Endothelial cell of umbilical vein (primary cell): ENCODE data around the gene SMC4. TPM values are rescaled to one million over a fixed set of nuclear protein-coding genes. Genes with fewer than 3 reads are reported as not detected.

Experiments used
- Bru-seq: library from RNA; stranded (reverse); fragments of 400-500 nt; gene quantifications from one replicate; lab custom pipeline; 2021; lab: Mats Ljungman, UMichigan
- BruChase-seq, 2 experiments: library from RNA; stranded (reverse); fragments of 400-500 nt; gene quantifications; one replicate each; lab custom pipeline; 2021; lab: Mats Ljungman, UMichigan
- BruUV-seq: library from RNA; stranded (reverse); fragments of 400-500 nt; replicated peaks from 2 replicates; lab custom pipeline; 2021; lab: Mats Ljungman, UMichigan
- CTCF ChIA-PET: fragments of 300-600, 350-600 bp; sonication (Branson Sonifier 250); formaldehyde crosslinking; loops from one replicate; lab custom pipeline; 2021; ENCODE audit warnings: antibody characterized with exemption, inconsistent platforms; lab: Charles Lee
- POLR2A ChIA-PET: fragments of 300-600, 350-600 bp; sonication (Branson Sonifier 250); formaldehyde crosslinking; loops from one replicate; lab custom pipeline; 2021; ENCODE audit warnings: antibody characterized with exemption, inconsistent platforms; lab: Charles Lee
- DNase-seq: peaks from one replicate; pipeline ENCODE4 v3.0.0-alpha.2; 2011; ENCODE audit warnings: low read depth, low spot score
- FAIRE-seq: peaks from 2 replicates; lab custom pipeline; 2011; peaks lifted over from hg19 to GRCh38; lab: Jason Lieb, UNC
- H2AFZ ChIP-seq: 2 replicates; pipeline ENCODE4 v1.6.0; 2012; ENCODE audit warnings: low read depth, low read length, control low read depth, inconsistent platforms
- H3K27ac ChIP-seq: 2 replicates; pipeline ENCODE4 v1.5.1; 2011; ENCODE audit warnings: low read depth, mild to moderate bottlenecking, control low read depth, low read length, moderate library complexity; ENCODE audit not compliant: insufficient read depth
- H3K27me3 ChIP-seq, 2 experiments: 2 replicates each; pipeline versions ENCODE4 v1.6.0 to v1.6.1; 2011; ENCODE audit warnings: low read length in 2 of 2, mixed read lengths in 1 of 2; ENCODE audit not compliant: control insufficient read depth in 2 of 2, insufficient read depth in 2 of 2
- H3K36me3 ChIP-seq, 2 experiments: 2 replicates in 1 of 2; 3 replicates in 1 of 2; pipeline ENCODE4 v1.5.1; 2011; ENCODE audit warnings: low read length in 2 of 2, mild to moderate bottlenecking in 1 of 2, moderate library complexity in 1 of 2; ENCODE audit not compliant: control insufficient read depth in 2 of 2, insufficient read depth in 2 of 2; ENCODE audit errors: extremely low read depth in 1 of 2
- H3K4me1 ChIP-seq: 3 replicates; pipeline ENCODE4 v1.5.1; 2011; ENCODE audit warnings: mild to moderate bottlenecking, low read length; ENCODE audit not compliant: control insufficient read depth, insufficient read depth; ENCODE audit errors: extremely low read depth
- H3K4me2 ChIP-seq: 2 replicates; pipeline ENCODE4 v1.6.1; 2011; ENCODE audit warnings: low read length, control low read depth, mixed read lengths; ENCODE audit not compliant: insufficient read depth
- H3K4me3 ChIP-seq, 3 experiments: fragments of 200-600 bp in 1 of 3; sonication (generic), shearing (Covaris generic) in 1 of 3; replicated peaks in 1 of 3; 2 replicates each; pipeline ENCODE4 v1.5.1; 2011 to 2016; ENCODE audit warnings: control low read depth in 3 of 3, low read length in 3 of 3, mild to moderate bottlenecking in 2 of 3, inconsistent platforms in 1 of 3, low read depth in 1 of 3, moderate library complexity in 1 of 3; ENCODE audit not compliant: insufficient read depth in 1 of 3
- H3K79me2 ChIP-seq: 2 replicates; pipeline ENCODE4 v1.6.0; 2012; ENCODE audit warnings: low read length, inconsistent platforms; ENCODE audit not compliant: control insufficient read depth, insufficient read depth
- H3K9ac ChIP-seq: replicated peaks from 2 replicates; pipeline ENCODE3; 2011; ENCODE audit warnings: low read length, control low read depth; ENCODE audit not compliant: insufficient read depth; ENCODE audit errors: extremely low read depth
- H3K9me1 ChIP-seq: replicated peaks from 3 replicates; pipeline ENCODE4 v1.6.0; 2011; ENCODE audit warnings: mild to moderate bottlenecking, low read length; ENCODE audit not compliant: control insufficient read depth, insufficient read depth; ENCODE audit errors: extremely low read depth
- H3K9me3 ChIP-seq: replicated peaks from 2 replicates; pipeline ENCODE4 v1.5.1; 2012; ENCODE audit warnings: low read length, inconsistent platforms; ENCODE audit not compliant: control insufficient read depth, insufficient read depth
- H4K20me1 ChIP-seq: replicated peaks from 2 replicates; pipeline ENCODE3; 2011; ENCODE audit warnings: mild to moderate bottlenecking, low read length; ENCODE audit not compliant: control insufficient read depth, insufficient read depth; ENCODE audit errors: extremely low read depth
- CTCF ChIP-seq, 2 donors: IDR thresholded peaks; 1 replicate in 1 of 2; 2 replicates in 1 of 2; pipeline ENCODE4 v1.5.1; 2011; ENCODE audit warnings: low read length in 2 of 2, mild to moderate bottlenecking in 2 of 2, moderate library complexity in 2 of 2, control low read depth in 1 of 2, inconsistent platforms in 1 of 2, low read depth in 1 of 2; ENCODE audit not compliant: insufficient read depth in 1 of 2; ENCODE audit errors: extremely low read depth in 1 of 2
- EZH2 ChIP-seq: IDR thresholded peaks from 2 replicates; pipeline ENCODE4 v1.6.1; 2012; ENCODE audit warnings: borderline replicate concordance, low read depth, mild to moderate bottlenecking, moderate library complexity, low read length, inconsistent platforms; ENCODE audit not compliant: severe bottlenecking
- FOS ChIP-seq: IDR thresholded peaks from 2 replicates; pipeline ENCODE4 v1.6.1; 2011; ENCODE audit warnings: mild to moderate bottlenecking, low read length, moderate library complexity, borderline replicate concordance; ENCODE audit not compliant: insufficient read depth
- GATA2 ChIP-seq: IDR thresholded peaks from 2 replicates; pipeline ENCODE4 v1.7.0; 2011; ENCODE audit warnings: low read depth, mild to moderate bottlenecking, moderate library complexity, mixed read lengths, low read length; ENCODE audit not compliant: insufficient read length, insufficient read depth
- JUN ChIP-seq: IDR thresholded peaks from 2 replicates; pipeline ENCODE4 v1.6.1; 2011; ENCODE audit warnings: borderline replicate concordance, low read depth; ENCODE audit not compliant: insufficient read length, insufficient read depth
- MAX ChIP-seq: IDR thresholded peaks from 2 replicates; pipeline ENCODE4 v1.6.1; 2011; ENCODE audit not compliant: insufficient read depth, insufficient read length
- MYC ChIP-seq: IDR thresholded peaks from one replicate; pipeline ENCODE4 v1.6.1; 2011; ENCODE audit warnings: mild to moderate bottlenecking, low read depth, low read length
- POLR2A ChIP-seq: IDR thresholded peaks from 2 replicates; pipeline ENCODE4 v1.6.1; 2012; ENCODE audit warnings: low read depth, mild to moderate bottlenecking, control low read depth, low read length
- POLR2AphosphoS5 ChIP-seq: IDR thresholded peaks from 2 replicates; pipeline ENCODE4 v1.6.1; 2012; ENCODE audit warnings: low read depth, mild to moderate bottlenecking, control low read depth, low read length, moderate library complexity; ENCODE audit not compliant: insufficient read depth
- dilution Hi-C: fragments of 300-500 bp; cut with MboI; formaldehyde crosslinking; loops from one replicate; pipeline ENCODE4 v1.15.0; 2019; ENCODE audit warnings: low sequenced_read_pairs; ENCODE audit not compliant: extremely low pct_ligation_motif_present
- intact Hi-C: fragments of 100-400 bp; cut with micrococcal nuclease; formaldehyde crosslinking; loops from one replicate; pipeline ENCODE4 v1.10.0; 2022
- long read RNA-seq: library from polyadenylated mRNA; stranded (forward); transcript quantifications from one replicate; pipeline ENCODE4 v2.0.0, GENCODE V29; 2021
- polyA minus RNA-seq, 3 experiments: library from RNA; depleted of rRNA, polyadenylated mRNA; stranded (reverse); fragments of >200 nt; gene quantifications; 1 replicate in 1 of 3; 2 replicates in 2 of 3; pipeline ENCODE4 v1.2.3, GENCODE V29; 2011
- polyA plus RNA-seq, 4 experiments: library from polyadenylated mRNA; depleted of rRNA in 3 of 4; stranded (reverse) in 3 of 4; unstranded in 1 of 4; fragments of >200 nt; gene quantifications; 2 replicates each; pipeline versions ENCODE4 v1.2.1 to v1.2.3, GENCODE V29; 2011 to 2012; ENCODE audit warnings: missing spikeins in 1 of 4
- total RNA-seq: library from RNA; stranded (reverse); gene quantifications from 2 replicates; pipeline ENCODE4 v1.2.3, GENCODE V29; 2021

SMC4 gene
- total RNA-seq (126 and 153 TPM in 2 replicates), polyA plus RNA-seq (23.7 and 32.1 TPM in 2 replicates), polyA minus RNA-seq (25.0 and 33.9 TPM in 2 replicates), Bru-seq, nascent RNA (percentile 98 among the genes with signal in this experiment), BruChase-seq, experiment 1, labeled RNA remaining after a 6-hour chase (percentile 97 among the genes with signal in this experiment), BruChase-seq, experiment 2, labeled RNA remaining after a 2-hour chase (percentile 96 among the genes with signal in this experiment)
- polyA plus RNA-seq (2011; cell fraction: cytosol; rRNA removed): 51.3 and 59.9 TPM in 2 replicates
- 121 and 182 TPM in 2 replicates for polyA plus RNA-seq (2011; cell fraction: nucleus; rRNA removed)
- 44.4 and 93.8 TPM in 2 replicates for polyA plus RNA-seq (2012)
- 79.4 TPM for polyA minus RNA-seq (2011; cell fraction: cytosol; rRNA and poly(A)+ RNA removed)
- 119 and 154 TPM in 2 replicates for polyA minus RNA-seq (2011; cell fraction: nucleus; rRNA and poly(A)+ RNA removed)
- long read RNA-seq, full-length matches to known transcripts: 72 of 170 reads
- long read RNA-seq, partial matches to known transcripts: 37 of 170 reads
- long read RNA-seq, other reads (novel, unspliced or antisense): 61 of 170 reads

DNA sequence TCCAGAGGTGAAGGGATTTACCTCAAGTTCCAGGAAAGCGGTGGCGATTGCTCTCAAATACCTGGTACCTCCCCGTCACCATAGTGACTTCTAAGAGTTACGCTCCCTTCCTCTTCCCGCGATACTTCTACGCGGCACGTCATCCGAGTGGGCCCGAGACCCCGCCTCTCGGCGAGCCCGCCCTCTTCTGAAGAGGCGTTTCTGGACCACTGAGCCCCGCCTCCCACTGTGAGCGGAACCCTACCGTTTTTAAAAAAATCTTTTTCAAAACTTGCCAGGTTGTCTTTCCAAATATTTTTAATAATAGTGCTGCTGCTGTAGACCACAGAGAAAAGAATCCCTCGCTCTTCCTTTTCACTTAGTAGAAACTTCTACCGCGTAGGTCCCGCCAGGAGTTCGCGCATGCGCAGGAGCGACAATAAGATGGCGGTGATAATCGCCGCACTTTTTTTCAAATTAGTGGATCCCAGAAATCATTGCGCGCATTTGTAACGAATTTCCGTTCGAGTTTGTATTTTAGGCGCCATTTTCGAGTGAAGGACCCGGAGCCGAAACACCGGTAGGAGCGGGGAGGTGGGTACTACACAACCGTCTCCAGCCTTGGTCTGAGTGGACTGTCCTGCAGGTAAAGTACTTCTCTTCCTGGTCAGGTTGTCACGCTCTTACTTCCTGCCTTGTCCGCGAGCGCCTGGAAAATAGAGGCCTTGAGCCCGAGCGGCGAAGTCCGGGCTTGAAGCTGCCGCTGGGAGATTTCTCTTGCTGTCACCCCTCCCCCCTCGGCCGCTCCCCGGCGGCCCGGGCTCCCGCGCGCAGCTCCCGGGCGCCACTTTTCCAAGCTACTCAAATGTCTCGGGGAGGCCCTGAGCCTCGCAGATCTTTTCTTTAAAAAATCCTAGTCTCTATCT lies at the start of gene SMC4, which contains the start of gene IFT80:
Gene SMC4 (plus strand): TSS at position 526 of the 905 bp plus-strand sequence. CDS start 1,177 bp downstream, outside the sequence.
Gene IFT80 (minus strand): TSS at position 101 of the 905 bp plus-strand sequence. CDS start 14,625 bp downstream, outside the sequence.
- H3K27ac ChIP-seq: peak within 1 kb of the TSS; percentile 76
- H3K4me2 ChIP-seq: peak within 1 kb of the TSS; percentile 99
- no peaks in the 10 kb centered on the region for H4K20me1 ChIP-seq
- TF ChIP-seq GATA2 (peak; percentile 26), POLR2A (peak; percentile 52), FOS (no peak), EZH2 (no peak), CTCF (IDR thresholded peaks at IDR 0.05; ENCODE audit: extremely low read depth in 1 of 2, insufficient read depth in 1 of 2, low read depth in 1 of 2, low read length in 2 of 2) (no peak), POLR2AphosphoS5 (peak; percentile 36), JUN (no peak), MAX (no peak), MYC (no peak)
- no peaks in the 10 kb centered on the region for H3K9me3 ChIP-seq
- DNase-seq (peak; percentile 97), FAIRE-seq (peak; percentile 84)
- ChIA-PET CTCF (interaction anchor here (0.7 to 1.3 kb wide), 4 partner anchors 10 to 236 kb away, joined by 4 to 5 read pairs (median 5); partner anchors contain the start of gene C3orf80), POLR2A (interaction anchor here (1.0 kb wide), 1 partner anchor 180 kb away, joined by 3 read pairs; no protein-coding TSS in a partner anchor)
- peaks cover 16% of the 10 kb centered on the region for H3K4me1 ChIP-seq
- H3K9ac ChIP-seq: peak within 1 kb of the TSS; percentile 84
- peaks cover 0 to 1% of the 10 kb centered on the region in 2 experiments for H3K36me3 ChIP-seq
- no peaks in the 10 kb centered on the region for H3K9me1 ChIP-seq
- H3K4me3 ChIP-seq: peak within 1 kb of the TSS; percentile 77 to 79 (median 78)
- dilution Hi-C loops (no loop called here), intact Hi-C loops (loop anchor here (1.0 to 10.0 kb wide), 7 partner anchors 50 to 635 kb away; partner anchors contain the start of genes KPNA4, PPM1L and TRIM59)
- H3K79me2 ChIP-seq: peaks cover 60% of the 10 kb centered on the region
- peak within 1 kb of the TSS; percentile 60 for H2AFZ ChIP-seq
- H3K27me3 ChIP-seq: no peaks in the 10 kb centered on the region
- TSS peak; percentile 53 for BruUV-seq
